ENCODE measurements around the gene RMDN2. TPM values are rescaled to one million over a fixed set of nuclear protein-coding genes. Genes with fewer than 3 reads are reported as not detected.

Gene RMDN2, protein sequence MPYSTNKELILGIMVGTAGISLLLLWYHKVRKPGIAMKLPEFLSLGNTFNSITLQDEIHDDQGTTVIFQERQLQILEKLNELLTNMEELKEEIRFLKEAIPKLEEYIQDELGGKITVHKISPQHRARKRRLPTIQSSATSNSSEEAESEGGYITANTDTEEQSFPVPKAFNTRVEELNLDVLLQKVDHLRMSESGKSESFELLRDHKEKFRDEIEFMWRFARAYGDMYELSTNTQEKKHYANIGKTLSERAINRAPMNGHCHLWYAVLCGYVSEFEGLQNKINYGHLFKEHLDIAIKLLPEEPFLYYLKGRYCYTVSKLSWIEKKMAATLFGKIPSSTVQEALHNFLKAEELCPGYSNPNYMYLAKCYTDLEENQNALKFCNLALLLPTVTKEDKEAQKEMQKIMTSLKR
- total RNA-seq: 10 to 100 TPM; 28.1 to 32.2 TPM
- long read RNA-seq, transcript RMDN2-202 (11 exons, 1,381 nt): major isoform, 23 of 28 reads
- long read RNA-seq, partial matches to known transcripts: 1 of 28 reads
- long read RNA-seq, other reads (novel, unspliced or antisense): 4 of 28 reads

DNA sequence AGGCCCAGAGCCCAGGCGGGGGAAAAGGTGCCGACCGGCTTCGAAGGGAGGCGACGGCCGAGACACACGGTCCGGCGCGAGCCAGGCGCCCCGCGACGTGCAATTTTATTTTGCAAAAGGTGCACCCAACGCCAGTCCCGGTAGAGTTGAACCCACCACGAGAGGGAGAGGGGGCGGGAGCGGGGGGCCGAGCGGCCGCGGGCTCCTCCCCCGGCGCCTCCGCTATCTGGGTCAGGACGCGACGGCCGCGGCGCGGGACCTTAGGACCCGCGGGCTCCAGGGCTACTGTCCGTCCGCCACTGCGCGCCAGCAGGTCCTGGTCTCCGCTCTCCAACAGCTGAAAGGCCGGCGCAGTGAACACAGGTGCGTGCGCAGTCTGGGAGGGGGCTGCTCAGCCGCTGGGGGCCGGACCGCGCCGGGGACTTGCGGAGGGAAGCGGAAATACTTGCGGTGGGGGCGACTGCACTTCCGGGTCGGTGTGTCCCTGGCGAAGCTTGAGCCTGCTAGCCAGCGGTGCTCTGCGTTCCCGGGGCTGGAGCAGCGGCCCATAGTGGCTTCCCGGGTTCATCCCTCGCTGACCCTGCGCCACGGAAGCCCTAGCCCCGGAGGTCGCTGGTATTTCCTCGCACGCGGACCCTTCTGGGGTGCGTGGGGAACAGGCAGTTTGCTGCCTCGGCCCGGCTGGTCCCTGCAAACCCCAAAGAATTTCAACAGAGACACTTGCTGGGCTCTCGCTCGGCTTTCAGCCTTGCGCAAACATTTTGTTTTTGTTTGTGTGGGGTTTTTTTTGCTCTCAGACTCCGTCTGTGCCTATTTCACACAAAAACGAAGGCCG lies at the start of gene RMDN2:
RMDN2 (plus strand) TSS at position 225 of the 835 bp plus-strand sequence. CDS start 3,991 bp downstream, outside the sequence.
- DNase-seq (peak; percentile 94), ATAC-seq (peak; percentile 76)
- intact Hi-C loops (cut with DNase I, micrococcal nuclease): no loop called here

DNA sequence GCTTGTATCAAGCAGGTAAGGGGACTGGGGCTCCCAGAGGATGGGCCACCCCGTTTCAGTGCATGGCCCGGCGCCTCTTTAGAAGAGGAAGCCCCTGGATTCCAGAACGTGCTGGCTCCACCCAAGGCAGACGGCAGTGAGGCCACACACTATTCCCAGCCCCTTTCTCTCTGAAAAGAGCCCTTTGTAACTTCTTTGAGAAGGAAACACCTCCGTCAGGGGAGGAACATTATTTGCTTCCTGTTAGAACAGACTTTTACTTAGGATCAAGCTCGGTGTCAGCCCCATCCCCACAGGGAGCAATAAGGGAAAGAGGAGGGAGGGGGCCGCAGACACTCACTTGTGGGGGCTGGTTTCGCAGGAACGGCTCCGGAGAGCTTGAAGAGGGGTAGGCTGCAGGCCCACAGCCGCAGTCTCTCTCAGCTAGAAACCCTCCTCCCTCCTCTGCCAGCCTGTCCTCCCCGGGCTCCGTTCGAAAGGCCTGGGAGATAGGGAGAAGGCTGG lies 49.6 kb upstream of the RMDN2 start:
- DNase-seq (no peak), ATAC-seq (peak; percentile 48)
- intact Hi-C loops (cut with DNase I, micrococcal nuclease): loop anchor here in 1 of 2 donors (5.0 kb wide), 1 partner anchor 478 kb away; no protein-coding TSS in a partner anchor

DNA sequence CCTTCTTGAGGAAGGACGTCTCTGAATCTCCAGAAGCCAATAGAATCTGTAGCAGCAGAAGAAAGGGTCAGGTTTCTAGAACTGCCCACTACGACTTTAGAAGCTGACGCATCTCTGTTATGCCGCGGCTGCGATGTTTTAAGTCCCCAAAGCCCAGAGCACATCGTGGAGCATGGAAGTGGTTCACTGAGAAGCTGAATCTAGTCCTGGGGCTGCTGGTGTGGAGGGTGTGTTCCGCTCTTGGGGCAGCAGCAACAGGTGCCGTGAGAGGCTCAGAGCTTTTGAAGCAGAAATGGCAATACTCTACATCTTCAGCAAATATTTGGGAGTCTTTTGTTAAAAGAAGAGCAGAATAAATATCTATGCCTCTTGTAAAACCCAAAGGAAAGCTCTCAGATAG lies 48.9 kb upstream of the RMDN2 start:
- intact Hi-C loops (cut with DNase I, micrococcal nuclease): loop anchor here in 1 of 2 donors (5.0 kb wide), 1 partner anchor 479 kb away; no protein-coding TSS in a partner anchor
- DNase-seq (no peak), ATAC-seq (no peak)

DNA sequence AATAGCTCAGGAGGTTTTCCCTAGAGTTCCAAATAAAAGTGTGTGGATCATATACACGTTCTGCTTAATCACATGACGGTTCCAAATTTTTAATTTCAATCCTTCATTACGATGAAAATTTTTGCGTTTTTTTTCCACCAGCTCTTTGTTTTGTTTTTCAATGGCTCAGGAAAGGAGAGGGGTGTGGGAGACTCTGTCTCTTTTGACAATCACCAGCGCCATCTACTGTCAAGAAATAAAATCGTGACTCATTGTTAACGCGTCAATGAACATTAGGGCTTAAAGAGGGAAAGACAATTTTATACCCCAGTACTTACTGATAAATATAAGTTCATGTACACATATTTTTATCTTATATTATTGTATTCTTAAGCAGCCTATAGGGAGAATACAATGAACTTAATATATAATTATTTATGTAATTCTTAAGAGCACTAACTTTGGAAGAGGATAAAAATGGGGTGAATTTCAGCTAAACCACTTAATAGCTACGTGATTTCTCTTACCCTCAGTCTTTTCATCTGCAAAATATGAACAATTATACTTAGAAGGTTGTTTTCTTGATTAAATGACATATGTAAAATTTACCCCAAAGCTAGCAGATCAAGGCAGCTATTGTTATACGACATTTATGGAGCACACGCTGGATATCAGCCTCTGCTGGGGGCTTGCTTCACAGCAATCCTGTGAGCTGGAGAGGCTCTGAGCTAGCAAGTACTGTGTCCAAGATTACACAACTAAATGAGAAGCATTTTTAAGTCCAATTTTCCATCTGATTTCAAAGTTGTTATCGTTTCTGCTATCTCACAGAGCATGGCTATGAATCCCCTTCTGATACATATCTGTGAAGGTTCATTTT lies 47.4 kb upstream of the RMDN2 start:
- DNase-seq (no peak), ATAC-seq (peak; percentile 77)
- intact Hi-C loops (cut with DNase I, micrococcal nuclease): loop anchor here in 1 of 2 donors (5.0 kb wide), 1 partner anchor 480 kb away; no protein-coding TSS in a partner anchor

DNA sequence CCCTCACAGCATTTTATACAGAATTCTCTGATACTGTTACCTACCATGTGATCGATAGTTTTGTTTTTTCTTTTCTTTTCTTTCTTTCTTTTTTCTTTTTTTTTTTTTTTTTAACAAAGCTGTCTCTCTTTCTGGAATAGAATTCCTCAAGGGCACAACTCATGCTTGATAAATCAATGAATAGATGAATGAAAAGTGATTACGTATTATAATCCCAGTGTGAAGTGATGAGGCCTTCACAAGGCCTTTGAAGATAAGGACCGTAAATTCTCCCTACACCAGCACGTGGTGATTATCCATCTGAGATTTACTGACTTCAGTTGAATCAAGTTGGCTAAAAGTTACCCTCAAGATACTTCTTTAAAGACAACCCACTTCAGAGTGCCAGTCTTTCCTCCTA lies 46.6 kb upstream of the RMDN2 start:
- intact Hi-C loops (cut with DNase I, micrococcal nuclease): loop anchor here in 1 of 2 donors (5.0 kb wide), 1 partner anchor 481 kb away; no protein-coding TSS in a partner anchor
- ATAC-seq: no peak
- no peak for DNase-seq

DNA sequence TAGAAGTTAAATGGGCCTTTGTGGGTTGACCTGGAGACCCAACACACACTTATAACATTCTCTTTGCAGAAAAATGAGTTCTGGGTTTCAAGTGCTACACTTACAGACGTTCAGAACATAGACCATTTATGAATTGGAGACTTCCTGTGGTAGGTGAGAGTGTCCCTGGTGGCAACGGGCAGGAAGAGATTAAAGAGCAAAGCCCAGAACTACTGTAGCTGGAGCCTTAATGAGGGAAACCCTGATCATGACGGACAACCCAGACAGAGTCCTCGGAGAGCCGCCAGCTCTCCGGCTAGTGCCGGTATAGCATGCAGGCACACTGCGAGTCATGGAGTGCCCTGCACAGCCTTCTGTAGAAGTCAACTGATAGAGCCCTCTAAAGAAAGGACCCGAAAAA lies 44.5 kb upstream of the RMDN2 start:
- ATAC-seq: peak; percentile 26
- intact Hi-C loops (cut with DNase I, micrococcal nuclease): no loop called here

DNA sequence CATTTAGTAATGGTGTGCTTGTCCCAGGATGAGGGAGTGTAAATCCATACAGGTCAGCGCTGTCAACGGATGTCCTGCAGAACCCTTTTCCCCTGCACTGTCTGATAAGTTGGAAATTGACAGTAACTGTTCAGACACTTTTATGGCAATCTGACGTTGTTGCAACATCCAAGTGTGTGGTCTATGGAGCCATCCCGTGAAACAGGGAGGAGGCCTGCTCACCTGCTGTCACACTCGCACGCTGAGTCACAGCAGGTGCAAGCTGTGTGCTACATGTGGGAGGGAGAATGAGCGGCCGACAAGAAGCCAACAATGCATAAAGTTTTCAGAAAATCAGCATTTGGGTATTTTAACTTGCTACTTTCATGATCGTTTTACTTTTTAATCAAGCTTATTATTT lies 43.7 kb upstream of the RMDN2 start:
- DNase-seq (no peak), ATAC-seq (peak; percentile 79)

More for the DNA sequence above, 44.5 kb upstream of the RMDN2 start:
- no peak for DNase-seq

DNA sequence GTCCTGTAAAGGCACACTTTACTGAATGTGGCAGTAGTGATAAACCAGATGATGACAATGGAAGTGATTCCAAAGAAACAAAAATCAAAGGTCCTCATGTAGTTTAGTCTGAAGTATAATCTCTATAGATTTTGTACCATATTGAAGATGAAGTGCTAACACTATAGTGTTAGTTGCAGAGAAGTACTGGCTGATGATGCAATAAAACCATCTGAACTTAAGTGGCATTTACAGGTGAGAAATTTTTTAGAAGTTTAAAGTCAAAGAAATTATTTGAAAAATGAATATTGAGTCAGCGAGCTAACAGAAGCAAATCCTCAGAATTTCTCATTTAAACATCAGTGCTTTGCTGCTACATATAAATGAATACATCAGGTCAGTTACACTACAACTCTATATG lies 43.1 kb upstream of the RMDN2 start:
- DNase-seq: no peak
- intact Hi-C loops (cut with DNase I, micrococcal nuclease): no loop called here
- ATAC-seq: no peak

More for the DNA sequence above, 43.7 kb upstream of the RMDN2 start:
- intact Hi-C loops (cut with DNase I, micrococcal nuclease): no loop called here

DNA sequence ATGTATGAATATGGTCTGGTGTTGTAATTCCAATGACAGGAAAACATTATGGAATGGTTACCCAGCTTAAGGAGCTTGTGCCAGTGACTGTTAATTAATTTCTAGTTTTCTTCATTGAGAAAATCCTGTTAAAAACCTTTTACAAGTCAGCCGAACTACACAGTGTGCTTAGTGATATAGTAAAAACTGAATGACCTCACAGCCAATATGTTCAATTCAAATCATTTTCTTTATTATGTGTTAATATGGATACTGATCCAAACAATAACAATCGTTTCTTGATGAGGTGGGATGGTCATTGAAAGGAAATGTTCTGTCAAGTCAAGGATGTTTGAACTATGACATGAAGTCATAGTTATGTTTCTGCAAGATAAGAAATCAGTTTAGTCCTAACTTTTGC lies 41.6 kb upstream of the RMDN2 start:
- no peak for ATAC-seq
- DNase-seq: no peak
- intact Hi-C loops (cut with DNase I, micrococcal nuclease): no loop called here

DNA sequence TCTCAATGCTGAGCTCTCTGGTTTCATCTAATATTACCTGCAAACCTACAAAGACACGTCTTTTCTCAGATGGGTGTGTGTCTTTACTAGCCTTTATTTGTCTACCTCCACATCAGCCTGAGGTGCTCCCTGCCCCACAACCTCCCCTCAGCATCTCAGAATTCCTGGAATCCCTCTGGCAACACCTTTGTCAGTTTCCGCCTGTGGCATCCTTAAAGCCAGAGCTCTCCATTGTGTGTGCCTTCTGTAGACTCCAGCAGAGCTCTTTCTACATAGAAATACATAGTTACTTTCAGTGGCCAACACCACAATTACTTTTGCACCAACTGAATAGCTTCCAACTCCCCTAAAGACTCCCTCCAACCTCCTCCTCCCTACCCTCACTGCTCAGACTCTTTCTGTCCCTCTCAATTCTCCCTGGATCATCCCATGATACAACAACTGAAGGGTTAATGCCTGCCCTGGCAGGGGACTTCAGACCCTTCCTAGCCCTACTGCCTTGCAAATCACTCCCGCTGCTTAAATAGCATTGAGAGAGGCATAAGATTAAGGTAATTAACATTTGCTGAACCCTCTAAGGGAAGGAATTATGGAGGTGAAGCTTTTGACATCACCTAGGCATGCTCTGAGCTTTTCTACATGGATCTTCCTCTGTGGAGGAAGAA lies 39.6 kb upstream of the RMDN2 start:
- DNase-seq (no peak), ATAC-seq (no peak)
- intact Hi-C loops (cut with DNase I, micrococcal nuclease): no loop called here

DNA sequence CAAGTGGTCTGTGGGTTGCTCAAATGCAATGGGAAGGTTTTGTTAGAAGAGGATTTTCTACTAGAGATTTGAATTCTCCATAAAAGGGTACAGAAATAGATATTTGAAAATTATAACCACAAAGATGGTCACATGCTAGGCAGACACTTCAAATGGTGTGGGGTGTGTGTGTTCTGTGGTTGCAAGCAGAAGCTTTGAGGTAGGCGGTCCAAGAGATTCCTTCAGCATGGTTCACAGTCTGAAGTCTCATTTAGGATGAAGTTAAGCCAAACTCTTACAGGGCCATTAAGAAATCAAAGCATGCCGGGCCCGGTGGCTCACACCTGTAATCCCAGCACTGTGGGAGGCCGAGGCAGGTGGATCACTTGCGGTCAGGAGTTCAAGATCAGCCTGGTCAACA lies 38.3 kb upstream of the RMDN2 start:
- DNase-seq (no peak), ATAC-seq (no peak)
- intact Hi-C loops (cut with DNase I, micrococcal nuclease): no loop called here

DNA sequence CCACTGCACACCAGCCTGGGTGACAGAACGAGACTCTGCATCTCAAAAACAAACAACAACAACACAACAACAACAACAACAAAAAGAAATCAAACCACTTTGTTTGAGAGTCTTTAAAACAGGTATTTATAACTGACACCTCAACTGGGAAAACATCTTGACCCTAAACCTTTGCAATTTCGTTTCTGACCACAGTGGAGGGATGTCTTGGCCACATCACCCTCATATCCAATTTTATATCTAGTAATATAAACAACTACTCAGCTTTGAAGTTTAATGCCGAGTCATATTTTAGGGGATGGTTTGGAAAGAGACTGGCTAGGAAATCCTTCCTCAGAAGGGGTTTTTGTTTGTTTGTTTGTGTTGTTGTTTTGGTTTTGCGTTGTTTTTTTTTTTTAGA lies 37.8 kb upstream of the RMDN2 start:
- DNase-seq (no peak), ATAC-seq (no peak)
- intact Hi-C loops (cut with DNase I, micrococcal nuclease): no loop called here

DNA sequence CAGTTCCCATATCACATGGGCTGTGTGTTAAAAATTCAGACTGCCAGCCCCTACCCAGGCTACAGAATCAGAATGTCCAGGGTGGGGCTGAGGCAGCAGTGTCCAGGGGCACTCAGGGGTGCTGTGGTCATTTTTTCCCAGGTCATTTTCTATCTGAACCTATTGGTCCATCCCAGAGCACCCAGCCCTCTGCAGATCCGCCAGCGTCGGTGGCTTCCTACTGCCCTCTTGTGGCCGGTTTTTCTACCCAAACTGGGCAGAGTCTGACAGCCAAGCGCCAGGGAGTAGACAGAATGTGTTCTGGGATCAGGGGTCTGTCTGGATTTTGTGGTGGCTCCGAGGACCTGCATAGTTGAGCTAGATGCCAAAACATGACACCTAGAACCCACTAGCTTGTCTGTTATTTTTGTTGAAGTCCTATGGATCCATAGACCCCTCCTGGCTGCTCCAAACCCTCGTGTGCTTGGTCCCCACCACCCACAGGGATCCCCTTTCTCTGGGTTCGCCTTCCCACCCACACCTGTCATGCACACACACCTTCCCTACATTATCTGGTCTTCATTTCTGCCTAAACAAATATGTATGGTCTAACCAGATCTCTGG lies 34.1 kb upstream of the RMDN2 start:
- peak; percentile 94 for ATAC-seq
- peak; percentile 60 to 81 for DNase-seq
- intact Hi-C loops (cut with DNase I, micrococcal nuclease): no loop called here

DNA sequence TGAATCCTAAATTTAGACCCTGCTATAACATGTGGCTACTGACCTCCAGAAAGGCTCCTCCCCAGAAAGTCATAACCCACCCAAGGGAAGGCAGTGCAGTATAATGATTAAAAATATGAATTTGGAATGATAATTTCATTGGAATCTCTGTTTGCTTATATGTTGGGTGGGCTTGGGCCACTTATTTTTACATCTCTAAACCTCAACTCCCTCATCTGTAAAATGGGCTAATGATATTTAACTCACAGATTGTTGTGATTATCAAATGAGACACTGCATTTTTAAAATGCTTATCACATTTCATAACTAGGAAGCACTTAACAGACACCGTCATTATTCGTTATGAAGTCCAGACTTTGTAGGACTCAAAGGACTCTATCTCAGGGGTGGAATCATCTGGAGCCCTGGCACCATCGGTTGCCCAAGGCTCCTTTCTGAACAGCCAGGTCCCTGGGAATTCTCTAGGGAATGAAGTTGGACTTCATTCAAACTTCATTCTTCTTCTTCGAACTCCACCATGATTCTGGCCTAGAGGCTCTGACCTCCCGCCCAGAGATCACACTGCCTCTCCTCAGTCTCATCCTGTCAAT lies 33.1 kb upstream of the RMDN2 start:
- intact Hi-C loops (cut with DNase I, micrococcal nuclease): no loop called here
- no peak for DNase-seq
- no peak for ATAC-seq

DNA sequence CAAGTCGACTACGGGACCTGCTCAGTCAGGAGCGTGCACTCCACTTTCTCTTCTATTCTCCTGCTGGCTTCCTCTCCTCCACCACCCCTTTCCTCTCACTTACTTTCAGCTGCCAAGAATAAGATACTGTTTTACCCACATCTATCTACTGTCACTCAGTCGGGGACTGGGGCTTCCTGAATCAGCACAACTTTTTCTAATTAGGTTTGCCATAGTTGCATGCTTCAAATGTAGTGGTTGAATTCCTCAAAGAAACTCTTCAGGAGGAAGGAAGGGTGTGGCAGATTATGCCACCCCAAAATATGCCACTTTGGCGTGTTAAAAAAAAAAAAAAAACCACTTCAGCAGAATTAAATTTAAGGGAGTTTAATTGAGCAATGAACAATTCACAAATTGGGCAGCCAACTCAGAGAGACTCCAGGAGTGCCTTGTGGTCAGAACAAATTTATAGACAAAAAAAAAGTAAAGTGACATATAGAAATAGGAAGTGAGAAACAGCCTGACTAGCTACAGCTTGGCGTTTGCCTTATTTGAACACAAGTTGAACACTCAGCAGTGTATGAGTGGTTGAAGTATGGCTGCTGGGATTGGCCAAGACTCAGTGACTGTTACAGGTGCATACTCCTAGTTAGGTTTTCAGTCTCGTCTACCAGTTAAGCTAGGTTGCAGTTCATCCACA lies 32.5 kb upstream of the RMDN2 start:
- ATAC-seq: no peak
- intact Hi-C loops (cut with DNase I, micrococcal nuclease): no loop called here
- no peak for DNase-seq

DNA sequence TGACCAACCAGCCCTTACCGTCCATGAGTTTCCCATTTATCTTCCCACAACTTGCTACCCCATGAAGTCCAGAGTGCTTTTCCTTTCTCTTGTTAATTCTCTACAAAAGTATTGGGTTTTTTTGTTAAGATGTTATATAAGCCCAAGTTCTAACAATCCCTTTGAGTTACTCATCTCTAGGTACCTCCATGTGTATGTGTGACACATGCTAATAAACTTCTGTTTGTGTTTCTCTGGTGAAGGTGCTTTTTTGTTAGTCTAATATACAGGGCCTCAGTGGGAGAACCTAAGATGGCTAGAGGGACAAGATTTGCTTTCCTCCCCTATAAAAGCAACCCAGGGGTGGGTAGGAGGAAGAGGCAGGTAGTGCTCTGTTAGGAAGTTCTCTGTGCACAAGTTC lies 31.8 kb upstream of the RMDN2 start:
- DNase-seq (no peak), ATAC-seq (no peak)
- intact Hi-C loops (cut with DNase I, micrococcal nuclease): no loop called here

DNA sequence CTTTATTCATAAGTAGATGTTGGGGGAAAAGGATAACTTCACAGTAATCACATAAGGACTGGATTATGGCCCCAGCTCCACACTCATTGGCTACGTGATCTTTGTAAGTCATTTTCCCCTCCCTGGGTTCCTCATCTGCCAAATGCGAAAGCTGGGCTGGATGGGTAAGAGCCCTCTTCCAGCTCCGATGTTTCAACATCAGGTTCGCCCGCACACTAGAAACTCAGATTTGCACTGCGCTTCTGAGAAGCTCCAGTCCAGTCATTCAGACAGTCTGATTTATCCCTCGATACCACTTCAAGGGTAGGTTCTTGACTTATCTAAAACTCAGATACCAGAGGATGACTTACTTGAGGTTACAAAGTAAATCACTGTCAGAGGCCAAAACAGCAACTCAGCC lies 31.0 kb upstream of the RMDN2 start:
- intact Hi-C loops (cut with DNase I, micrococcal nuclease): no loop called here
- no peak for DNase-seq
- no peak for ATAC-seq
